LNCaP clone FGC (cell line): ENCODE measurements around the gene PAX6.

ENCODE experiments used
- DNase-seq: peaks from one replicate; pipeline ENCODE4 v3.0.0-alpha.2; 2011; ENCODE audit warnings: low read depth
- H3K4me3 ChIP-seq: 2 replicates; pipeline ENCODE4 v1.5.1; 2011; ENCODE audit warnings: mild to moderate bottlenecking, low read depth, low read length, control low read depth
- CTCF ChIP-seq: IDR thresholded peaks from 2 replicates; pipeline ENCODE4 v1.5.1; 2012; ENCODE audit warnings: mild to moderate bottlenecking; ENCODE audit not compliant: control insufficient read depth, insufficient read depth; ENCODE audit errors: extremely low read depth

Gene PAX6

GRCh38 chr11:31818425-31818755 lies 7.3 kb upstream of the PAX6 start:
- no peak for DNase-seq
- TF ChIP-seq CTCF, result no peak
- H3K4me3 ChIP-seq, result no peak overlapping the region

GRCh38 chr11:31817621-31818424 lies 6.7 kb upstream of the PAX6 start:
- no peak overlapping the region for H3K4me3 ChIP-seq
- TF ChIP-seq CTCF, result no peak
- DNase-seq, result no peak

- H3K4me3 ChIP-seq, result no peak overlapping the region
- no peak for TF ChIP-seq CTCF
- no peak for DNase-seq
These were observed 6.0 kb upstream of the PAX6 start for GRCh38 chr11:31817054-31817620.

- no peak for DNase-seq
- H3K4me3 ChIP-seq, result no peak overlapping the region
- TF ChIP-seq CTCF, result no peak
These were observed 5.4 kb upstream of the PAX6 start for GRCh38 chr11:31816468-31817053.

- DNase-seq, result no peak
- TF ChIP-seq CTCF, result no peak
- H3K4me3 ChIP-seq, result no peak overlapping the region
These were observed 4.8 kb upstream of the PAX6 start for GRCh38 chr11:31815711-31816467.

- H3K4me3 ChIP-seq, result no peak overlapping the region
- TF ChIP-seq CTCF, result no peak
- no peak for DNase-seq
These were observed 3.2 kb upstream of the PAX6 start for GRCh38 chr11:31814176-31814868.
